OCI-LY7 (cell line): ENCODE results near the gene NCAM1.

Source experiments
- CTCF ChIP-seq: fragments of 200-600 bp; sonication (generic); conservative IDR thresholded peaks from 2 replicates; pipeline ENCODE4 v1.5.1; 2014; ENCODE audit warnings: mild to moderate bottlenecking, antibody characterized with exemption, low read length, moderate library complexity, mixed read lengths
- EZH2phosphoT487 ChIP-seq: fragments of 200-600 bp; sonication (generic); IDR thresholded peaks from 2 replicates; pipeline ENCODE4 v1.6.1; 2018; ENCODE audit warnings: low read depth, borderline replicate concordance, mild to moderate bottlenecking, mixed run types, antibody characterized with exemption, low read length, moderate library complexity, mixed read lengths

GRCh38 chr11:112971195-112971594 is 10.0 kb downstream of the NCAM1 start:
- TF ChIP-seq CTCF (no peak), EZH2phosphoT487 (no peak)
